GM12874 (cell line): ENCODE measurements around the gene MSANTD4.

Experiments used
- CTCF ChIP-seq: IDR thresholded peaks from 2 replicates; pipeline ENCODE4 v1.5.1; 2011; ENCODE audit warnings: low read depth, mild to moderate bottlenecking, control low read depth, low read length, moderate library complexity; ENCODE audit not compliant: insufficient read depth

MSANTD4 gene

GRCh38 chr11:105975128-105975527 lies 46.9 kb downstream of the MSANTD4 start:
- no peak for TF ChIP-seq CTCF

GRCh38 chr11:105969756-105970155 lies 52.3 kb downstream of the MSANTD4 start:
- no peak for TF ChIP-seq CTCF

GRCh38 chr11:105968021-105968697 lies 53.9 kb downstream of the MSANTD4 start:
- TF ChIP-seq CTCF: no peak

- TF ChIP-seq CTCF: no peak
Observed at GRCh38 chr11:105960252-105961245, 61.5 kb downstream of the MSANTD4 start.
